ENCODE data around the gene MAP3K5.

DNA sequence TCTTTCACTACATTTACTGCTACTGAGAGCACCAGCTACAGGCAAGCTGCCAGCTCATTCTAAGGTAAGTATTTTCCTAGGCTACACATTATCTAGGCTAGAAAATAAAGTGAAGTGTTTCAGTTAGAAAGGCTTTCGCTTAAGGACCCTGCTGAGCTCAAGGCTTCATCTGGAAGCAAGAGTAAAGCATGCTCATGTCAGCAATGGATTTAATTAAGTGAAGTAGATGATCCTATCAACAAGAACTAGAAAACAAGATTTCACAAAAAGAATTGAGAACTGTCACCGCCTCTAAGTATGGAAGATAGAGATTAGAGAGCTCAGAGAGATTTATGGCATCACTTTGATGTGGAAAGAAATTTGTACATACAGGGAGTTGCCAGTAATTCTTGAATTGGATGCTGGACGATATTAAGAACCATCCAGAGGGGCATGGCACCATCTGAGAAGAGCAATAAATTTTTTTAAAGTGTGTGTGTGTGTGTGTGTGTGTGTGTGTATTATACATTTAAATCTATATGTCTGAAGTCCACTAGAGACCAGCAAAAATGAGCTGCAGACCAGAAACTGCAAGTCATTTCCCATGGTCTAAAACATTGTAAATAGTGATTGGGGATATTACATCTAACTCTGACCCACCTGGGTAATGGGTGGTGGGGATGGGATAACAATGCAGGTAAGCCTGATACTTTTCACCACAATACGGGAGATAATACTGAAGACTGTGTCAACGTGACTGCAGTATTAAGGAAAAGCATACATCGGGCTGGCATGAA is 136.8 kb downstream of the MAP3K5 start:
- TF ChIP-seq, protein P1, sequence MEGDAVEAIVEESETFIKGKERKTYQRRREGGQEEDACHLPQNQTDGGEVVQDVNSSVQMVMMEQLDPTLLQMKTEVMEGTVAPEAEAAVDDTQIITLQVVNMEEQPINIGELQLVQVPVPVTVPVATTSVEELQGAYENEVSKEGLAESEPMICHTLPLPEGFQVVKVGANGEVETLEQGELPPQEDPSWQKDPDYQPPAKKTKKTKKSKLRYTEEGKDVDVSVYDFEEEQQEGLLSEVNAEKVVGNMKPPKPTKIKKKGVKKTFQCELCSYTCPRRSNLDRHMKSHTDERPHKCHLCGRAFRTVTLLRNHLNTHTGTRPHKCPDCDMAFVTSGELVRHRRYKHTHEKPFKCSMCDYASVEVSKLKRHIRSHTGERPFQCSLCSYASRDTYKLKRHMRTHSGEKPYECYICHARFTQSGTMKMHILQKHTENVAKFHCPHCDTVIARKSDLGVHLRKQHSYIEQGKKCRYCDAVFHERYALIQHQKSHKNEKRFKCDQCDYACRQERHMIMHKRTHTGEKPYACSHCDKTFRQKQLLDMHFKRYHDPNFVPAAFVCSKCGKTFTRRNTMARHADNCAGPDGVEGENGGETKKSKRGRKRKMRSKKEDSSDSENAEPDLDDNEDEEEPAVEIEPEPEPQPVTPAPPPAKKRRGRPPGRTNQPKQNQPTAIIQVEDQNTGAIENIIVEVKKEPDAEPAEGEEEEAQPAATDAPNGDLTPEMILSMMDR (IDR thresholded peaks at IDR 0.05): no peak
- no peak for TF ChIP-seq POLR2A (IDR thresholded peaks at IDR 0.05)
- TF ChIP-seq EP300 (IDR thresholded peaks at IDR 0.05): no peak
- no peak for TF ChIP-seq POLR2AphosphoS5 (IDR thresholded peaks at IDR 0.05)
